Type B pancreatic cell (in vitro differentiated cells): ENCODE data around the gene CHST9. TPM values are rescaled to one million over a fixed set of nuclear protein-coding genes. Genes with fewer than 3 reads are reported as not detected.
"Not testable (repeated sequence)": the region's sequence is repeated elsewhere in the genome, so short reads cannot be mapped to it uniquely, and the experiment has no call there.

Source experiments
- DNase-seq: peaks from one replicate; pipeline ENCODE4 v3.0.0; 2021; ENCODE audit warnings: mixed read lengths; ENCODE audit not compliant: unreplicated experiment; ENCODE audit errors: extremely low spot score
- H3K27ac Mint-ChIP-seq: 2 replicates; pipeline ENCODE4 v1.8.0; 2021; ENCODE audit warnings: mild to moderate bottlenecking, mixed read lengths
- H3K27me3 Mint-ChIP-seq: 2 replicates; pipeline ENCODE4 v1.8.0; 2021; ENCODE audit warnings: mixed read lengths
- H3K36me3 Mint-ChIP-seq: 2 replicates; pipeline ENCODE4 v1.8.0; 2021; ENCODE audit warnings: mixed read lengths
- H3K4me1 Mint-ChIP-seq: one replicate; pipeline ENCODE4 v1.8.0; 2021; ENCODE audit warnings: mixed read lengths; ENCODE audit not compliant: unreplicated experiment
- H3K4me3 Mint-ChIP-seq: 2 replicates; pipeline ENCODE4 v1.8.0; 2021; ENCODE audit warnings: mild to moderate bottlenecking, mixed read lengths
- H3K9me3 Mint-ChIP-seq: 2 replicates; pipeline ENCODE4 v1.8.0; 2021; ENCODE audit warnings: mixed read lengths
- CTCF ChIP-seq: fragments of 200-600 bp; sonication (generic); conservative IDR thresholded peaks from 2 replicates; pipeline ENCODE4 v1.5.0; 2021; ENCODE audit warnings: antibody characterized with exemption, mild to moderate bottlenecking
- long read RNA-seq: library from polyadenylated mRNA; unstranded; transcript quantifications from one replicate; pipeline ENCODE4 v2.0.0, GENCODE V29; 2020
- total RNA-seq: library from RNA; stranded (reverse); gene quantifications from 2 replicates; pipeline ENCODE4 v1.2.1, GENCODE V29; 2021; ENCODE audit warnings: low replicate concordance

Gene CHST9
- total RNA-seq = 8.0 and 9.9 TPM in 2 replicates
- long read RNA-seq, full-length matches to known transcripts = 21 of 38 reads
- long read RNA-seq, partial matches to known transcripts = 2 of 38 reads
- long read RNA-seq, other reads (novel, unspliced or antisense) = 15 of 38 reads

GRCh38 chr18:27185025-27185763 is at the start of gene CHST9:
TSS of gene CHST9 (minus strand) at chr18:27185308. CDS start at chr18:27142809, 42,499 bp downstream.
- no peak for DNase-seq
- H3K4me1 Mint-ChIP-seq = peaks cover 18% of the 10 kb centered on the region
- no peaks in the 10 kb centered on the region for H3K36me3 Mint-ChIP-seq
- H3K4me3 Mint-ChIP-seq = peak within 1 kb of the TSS; percentile 92
- H3K27me3 Mint-ChIP-seq = peaks cover 46% of the 10 kb centered on the region
- peak within 1 kb of the TSS; percentile 52 for H3K27ac Mint-ChIP-seq
- no peaks in the 10 kb centered on the region for H3K9me3 Mint-ChIP-seq
- no peak for TF ChIP-seq CTCF

GRCh38 chr18:27232355-27232754 is 47.2 kb upstream of the CHST9 start:
- H3K36me3 Mint-ChIP-seq, DNase-seq, H3K4me3 Mint-ChIP-seq, H3K27ac Mint-ChIP-seq, H3K9me3 Mint-ChIP-seq: not testable (repeated sequence)
- H3K27me3 Mint-ChIP-seq = peaks cover 18% of the 10 kb centered on the region
- H3K4me1 Mint-ChIP-seq = peaks cover 13% of the 10 kb centered on the region

GRCh38 chr18:27231671-27232070 is 46.6 kb upstream of the CHST9 start:
- not testable (repeated sequence) for H3K4me3 Mint-ChIP-seq, H3K36me3 Mint-ChIP-seq, DNase-seq, H3K9me3 Mint-ChIP-seq
- peaks cover 13% of the 10 kb centered on the region for H3K4me1 Mint-ChIP-seq
- H3K27ac Mint-ChIP-seq = peak overlapping the region; percentile 14
- peaks cover 18% of the 10 kb centered on the region for H3K27me3 Mint-ChIP-seq

GRCh38 chr18:27231221-27231620 is 46.1 kb upstream of the CHST9 start:
- not testable (repeated sequence) for DNase-seq, H3K4me3 Mint-ChIP-seq, H3K9me3 Mint-ChIP-seq, H3K36me3 Mint-ChIP-seq
- peaks cover 15% of the 10 kb centered on the region for H3K27me3 Mint-ChIP-seq
- peaks cover 11% of the 10 kb centered on the region for H3K4me1 Mint-ChIP-seq
- H3K27ac Mint-ChIP-seq = peak overlapping the region; percentile 14

- no peak for TF ChIP-seq CTCF
- H3K27ac Mint-ChIP-seq = no peak overlapping the region
- no peaks in the 10 kb centered on the region for H3K9me3 Mint-ChIP-seq
- H3K4me1 Mint-ChIP-seq = peaks cover 17% of the 10 kb centered on the region
- H3K36me3 Mint-ChIP-seq = no peaks in the 10 kb centered on the region
- no peak overlapping the region for H3K4me3 Mint-ChIP-seq
- peaks cover 8% of the 10 kb centered on the region for H3K27me3 Mint-ChIP-seq
- DNase-seq = no peak
These were observed 42.6 kb upstream of the CHST9 start for GRCh38 chr18:27227721-27228120.

- H3K4me3 Mint-ChIP-seq = no peak overlapping the region
These were observed 41.5 kb upstream of the CHST9 start for GRCh38 chr18:27226556-27227075.

More at GRCh38 chr18:27226556-27227075, 41.5 kb upstream of the CHST9 start:
- peaks cover 16% of the 10 kb centered on the region for H3K4me1 Mint-ChIP-seq
- peaks cover 8% of the 10 kb centered on the region for H3K27me3 Mint-ChIP-seq
- no peak overlapping the region for H3K27ac Mint-ChIP-seq
- H3K9me3 Mint-ChIP-seq = no peaks in the 10 kb centered on the region
- no peaks in the 10 kb centered on the region for H3K36me3 Mint-ChIP-seq
- no peak for DNase-seq
- TF ChIP-seq CTCF = no peak
